ENCODE data around the gene PRKAR1B.

PRKAR1B gene

GRCh38 chr7:559396-559705 lies 167.7 kb downstream of the PRKAR1B start (continued):
- TF ChIP-seq, protein P1, sequence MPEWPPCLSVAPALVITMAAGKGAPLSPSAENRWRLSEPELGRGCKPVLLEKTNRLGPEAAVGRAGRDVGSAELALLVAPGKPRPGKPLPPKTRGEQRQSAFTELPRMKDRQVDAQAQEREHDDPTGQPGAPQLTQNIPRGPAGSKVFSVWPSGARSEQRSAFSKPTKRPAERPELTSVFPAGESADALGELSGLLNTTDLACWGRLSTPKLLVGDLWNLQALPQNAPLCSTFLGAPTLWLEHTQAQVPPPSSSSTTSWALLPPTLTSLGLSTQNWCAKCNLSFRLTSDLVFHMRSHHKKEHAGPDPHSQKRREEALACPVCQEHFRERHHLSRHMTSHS (tag by site-specific recombination; IDR thresholded peaks at IDR 0.05), result no peak
- TF ChIP-seq ZNF140 (tag by site-specific recombination; IDR thresholded peaks at IDR 0.05), result no peak
- no peak for TF ChIP-seq ZNF701 (tag by site-specific recombination; IDR thresholded peaks at IDR 0.05)
- no peak for TF ChIP-seq ZNF239 (tag by site-specific recombination; IDR thresholded peaks at IDR 0.05)
- no peak for TF ChIP-seq ZNF398 (tag by site-specific recombination; IDR thresholded peaks at IDR 0.05)
- TF ChIP-seq ZNF26 (tag by site-specific recombination; IDR thresholded peaks at IDR 0.05), result no peak
- no peak for TF ChIP-seq ZBTB1 (tag by site-specific recombination; IDR thresholded peaks at IDR 0.05)

DNA sequence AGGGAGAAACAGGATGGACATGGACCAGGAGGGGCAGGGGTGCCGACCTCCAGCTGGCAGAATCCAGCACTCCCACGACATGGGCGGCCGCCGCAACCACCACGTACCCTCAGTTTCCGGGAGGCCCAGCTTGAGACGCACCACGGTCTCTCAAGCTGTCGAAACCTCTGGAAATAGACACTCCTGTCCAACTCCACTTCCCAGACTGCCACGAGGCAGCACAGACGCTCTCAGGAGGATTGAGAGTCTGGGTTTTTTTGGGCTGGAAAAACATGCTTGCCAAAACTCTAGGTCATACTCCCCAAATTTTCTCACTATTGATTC lies 169.6 kb downstream of the PRKAR1B start:
- ChIA-PET POLR2A (no interaction called here), CTCF (no interaction called here)
- Histone ChIP-seq H3K4me3 (ENCODE audit: low read depth, low read length) (no peak overlapping the region), H3K36me3 (ENCODE audit: control insufficient read depth in 2 of 2, insufficient read depth in 1 of 2, low read length in 2 of 2) (no peaks in the 10 kb centered on the region), H3K4me1 (ENCODE audit: control insufficient read depth, insufficient read depth, low read length) (no peaks in the 10 kb centered on the region), H3K9me3 (ENCODE audit: control insufficient read depth, insufficient read depth, low read depth, low read length) (no peaks in the 10 kb centered on the region), H3K27ac (ENCODE audit: extremely low read depth, low read depth, low read length) (no peak overlapping the region)
- no peak for TF ChIP-seq TCF7L2 (IDR thresholded peaks at IDR 0.05; ENCODE audit: borderline replicate concordance, low read depth, low read length)
- TF ChIP-seq PATZ1 (tag by site-specific recombination; IDR thresholded peaks at IDR 0.05), result no peak
- no peak for TF ChIP-seq ZNF416 (tag by site-specific recombination; IDR thresholded peaks at IDR 0.05)
- TF ChIP-seq ZNF585B (tag by site-specific recombination; IDR thresholded peaks at IDR 0.05), result no peak
- no peak for TF ChIP-seq ZNF830 (tag by site-specific recombination; IDR thresholded peaks at IDR 0.05; ENCODE audit: low read depth)
- TF ChIP-seq ZNF518A (tag by site-specific recombination; conservative IDR thresholded peaks at IDR 0.05; ENCODE audit: low read depth), result no peak
- TF ChIP-seq PRDM2 (tag by site-specific recombination; IDR thresholded peaks at IDR 0.05; ENCODE audit: borderline replicate concordance), result no peak
- no peak for TF ChIP-seq ZNF292 (tag by site-specific recombination; IDR thresholded peaks at IDR 0.05; ENCODE audit: borderline replicate concordance, low read depth)
- no peak for TF ChIP-seq TRIM28 (IDR thresholded peaks at IDR 0.05; ENCODE audit: borderline replicate concordance, low read length)
- TF ChIP-seq ZNF23 (tag by site-specific recombination; IDR thresholded peaks at IDR 0.05; ENCODE audit: borderline replicate concordance), result no peak
- TF ChIP-seq ZSCAN16 (tag by site-specific recombination; IDR thresholded peaks at IDR 0.05), result no peak
- no peak for TF ChIP-seq SCRT2 (tag by site-specific recombination; IDR thresholded peaks at IDR 0.05)
- TF ChIP-seq ZNF561 (tag by site-specific recombination; IDR thresholded peaks at IDR 0.05; ENCODE audit: borderline replicate concordance), result no peak
- no peak for TF ChIP-seq ZNF311 (tag by site-specific recombination; IDR thresholded peaks at IDR 0.05; ENCODE audit: borderline replicate concordance)
